Activated T-cell treated with anti-CD3 and anti-CD28 coated beads, Interleukin-2, amount 50 U/mL, for 1 hour (primary cell): ENCODE data around the gene FARP1.

Experiments used
- DNase-seq: peaks from one replicate; pipeline ENCODE4 v3.0.0-alpha.2; 2020

Gene FARP1

DNA sequence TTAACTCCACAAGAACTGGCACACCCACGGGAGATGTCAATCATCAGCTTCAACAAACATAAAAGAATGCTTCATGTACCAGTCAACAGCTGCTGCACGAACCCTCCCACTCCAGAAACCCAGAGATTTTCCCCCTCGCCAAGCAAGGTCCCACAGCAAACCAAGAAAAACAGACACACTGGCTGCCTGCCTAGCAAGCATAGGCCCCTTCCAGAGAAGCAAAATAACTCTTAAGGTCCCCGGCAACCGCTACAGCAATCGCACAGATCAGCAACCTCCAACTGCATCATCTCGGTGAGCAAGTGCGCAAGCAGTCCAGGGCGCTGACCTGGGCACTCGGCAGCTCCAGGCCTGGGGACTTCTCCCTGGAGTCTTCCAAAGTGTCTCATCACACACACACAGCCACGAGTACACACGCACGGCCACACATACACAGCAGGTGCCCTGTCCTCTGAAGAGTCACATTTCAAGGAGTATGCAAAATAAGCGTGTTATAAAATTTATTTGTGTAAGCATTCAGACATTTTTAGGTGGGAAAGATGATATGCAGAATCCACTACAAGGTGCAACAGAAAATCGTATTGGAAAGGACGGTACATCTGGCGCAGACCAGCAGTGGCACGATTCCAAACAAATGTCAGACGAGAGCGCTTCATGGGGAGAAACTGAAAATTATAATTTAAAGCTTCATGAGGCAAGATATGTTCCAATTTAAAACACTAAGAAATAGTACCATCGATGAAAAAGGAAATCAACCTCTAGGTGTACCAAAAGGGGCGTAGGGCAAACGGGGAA, 309.0 kb downstream of the FARP1 start:
- no peak for DNase-seq

DNA sequence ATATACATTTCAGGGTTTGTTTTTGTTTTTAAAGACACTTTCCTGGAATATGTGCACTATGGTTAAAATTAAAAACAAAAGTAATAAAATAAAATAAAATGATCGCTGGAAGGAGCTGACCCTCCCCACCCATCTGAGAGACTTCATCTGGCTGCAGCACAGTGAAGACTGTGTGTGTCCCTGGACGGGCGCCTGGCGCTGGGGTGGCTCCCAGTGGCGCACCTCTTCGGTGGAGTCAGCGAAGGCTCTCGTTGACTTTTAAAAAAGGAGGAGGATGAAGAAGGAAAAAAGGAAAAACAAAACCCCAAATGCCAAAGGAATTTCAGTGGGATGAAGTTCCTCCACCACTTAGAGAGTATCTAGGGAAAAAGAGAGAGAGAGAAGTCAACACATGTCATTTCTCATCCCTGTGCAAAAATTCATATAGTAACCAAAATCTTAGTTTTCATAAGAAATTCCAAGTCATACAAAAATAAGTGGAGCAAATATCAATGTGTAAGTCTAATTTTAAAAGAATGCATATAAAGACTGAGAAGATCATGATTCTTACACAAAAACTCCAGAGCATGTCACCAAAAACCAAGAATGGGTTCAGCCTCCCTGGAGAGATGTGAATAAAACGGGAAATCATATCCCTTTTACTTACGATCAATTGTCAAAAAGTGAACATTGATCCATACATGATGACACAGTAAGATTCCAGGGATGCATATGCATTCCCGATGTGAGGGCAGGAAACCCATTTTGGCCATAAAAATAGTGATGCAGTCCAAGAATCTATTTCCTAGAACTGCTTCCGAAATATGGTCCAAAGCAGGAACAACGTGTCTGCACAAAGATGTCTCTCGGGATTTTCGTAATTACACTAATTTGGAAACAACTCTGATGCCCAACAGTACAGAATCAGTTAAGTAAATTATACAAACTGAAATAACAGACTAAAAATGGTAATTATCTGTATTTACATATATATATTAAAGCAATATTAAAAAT, 310.3 kb downstream of the FARP1 start:
- no peak for DNase-seq

DNA sequence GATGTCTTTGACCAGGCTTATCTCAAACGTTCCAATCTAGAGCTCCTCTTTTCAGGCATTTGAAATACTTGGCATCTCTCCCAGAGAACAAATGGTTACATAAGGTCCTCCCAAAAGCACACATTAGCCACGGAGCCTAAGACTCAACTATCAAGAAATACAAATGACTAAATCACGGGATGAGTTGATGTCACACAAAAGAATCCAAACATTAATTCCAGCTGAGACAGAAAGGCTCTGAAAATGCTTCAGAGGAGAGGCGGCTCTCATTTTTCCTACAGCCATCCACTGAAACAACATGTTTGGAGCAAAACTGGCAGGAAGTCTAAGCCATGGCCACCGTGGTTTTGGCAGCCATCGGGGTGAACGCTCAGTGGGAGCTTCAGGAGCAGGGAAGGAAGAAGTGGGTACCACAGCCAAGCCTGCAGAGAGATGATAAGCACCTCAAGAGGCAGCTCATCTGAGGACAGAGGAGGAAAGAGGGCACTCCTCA, 311.5 kb downstream of the FARP1 start:
- no peak for DNase-seq

DNA sequence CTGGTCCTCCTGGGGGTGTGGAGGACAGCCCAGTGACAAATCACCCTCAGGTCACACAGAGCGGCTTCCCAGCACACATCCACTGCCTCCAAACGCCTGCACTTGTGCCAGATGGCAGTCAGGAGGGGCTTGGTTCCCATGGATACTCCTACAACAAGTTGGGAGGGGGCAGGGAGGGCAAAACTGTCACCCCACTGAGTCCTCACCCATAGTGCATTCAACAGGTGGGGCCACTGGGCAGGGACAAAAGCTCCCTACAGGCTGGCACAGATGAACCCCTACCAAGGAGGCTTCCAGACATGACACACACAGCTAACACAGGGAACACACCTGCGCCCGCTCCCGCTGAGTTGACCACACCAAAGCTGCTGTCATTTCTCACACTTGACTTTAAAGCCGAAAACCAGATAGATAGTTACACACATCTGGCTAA, 313.5 kb downstream of the FARP1 start:
- DNase-seq: no peak

DNA sequence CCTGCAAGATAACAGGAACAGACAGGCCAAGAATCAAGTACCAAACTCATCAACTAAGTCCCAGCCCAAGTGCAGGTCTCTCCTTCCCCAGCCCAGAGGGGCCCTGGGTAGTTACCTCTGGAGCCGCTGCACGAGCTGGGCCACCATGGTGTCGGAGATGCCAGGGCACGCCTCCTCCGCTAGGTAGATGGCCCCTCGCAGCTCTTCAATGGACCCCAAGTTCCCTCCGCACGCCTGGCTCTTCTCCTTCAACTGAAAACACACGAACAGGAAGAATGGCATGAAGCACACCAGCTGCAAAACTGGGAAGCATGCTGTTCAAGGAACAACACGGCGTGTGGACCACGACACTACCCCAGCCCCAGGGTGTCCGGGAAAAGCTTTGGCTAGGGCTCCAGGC, 314.2 kb downstream of the FARP1 start:
- DNase-seq: no peak

DNA sequence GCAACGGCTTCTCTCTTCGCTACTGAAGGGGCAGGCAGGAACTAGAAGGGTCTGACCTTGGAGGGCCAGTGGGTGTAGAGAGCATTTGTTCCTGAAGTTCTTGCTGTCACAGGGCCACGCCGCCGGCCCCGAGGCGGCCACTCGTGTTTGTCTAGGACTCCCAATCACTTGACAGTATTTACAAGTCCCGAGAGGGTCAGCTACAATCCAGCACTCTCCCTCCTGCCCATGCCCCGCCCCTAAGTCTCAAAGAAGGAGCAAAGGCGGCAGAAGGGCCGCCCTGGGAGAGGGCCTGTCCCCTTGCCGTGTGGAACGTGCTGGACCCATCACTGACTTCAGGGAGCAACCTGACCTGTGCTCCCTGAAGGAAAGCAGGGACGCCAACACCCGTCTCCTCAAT, 315.5 kb downstream of the FARP1 start:
- DNase-seq: no peak

DNA sequence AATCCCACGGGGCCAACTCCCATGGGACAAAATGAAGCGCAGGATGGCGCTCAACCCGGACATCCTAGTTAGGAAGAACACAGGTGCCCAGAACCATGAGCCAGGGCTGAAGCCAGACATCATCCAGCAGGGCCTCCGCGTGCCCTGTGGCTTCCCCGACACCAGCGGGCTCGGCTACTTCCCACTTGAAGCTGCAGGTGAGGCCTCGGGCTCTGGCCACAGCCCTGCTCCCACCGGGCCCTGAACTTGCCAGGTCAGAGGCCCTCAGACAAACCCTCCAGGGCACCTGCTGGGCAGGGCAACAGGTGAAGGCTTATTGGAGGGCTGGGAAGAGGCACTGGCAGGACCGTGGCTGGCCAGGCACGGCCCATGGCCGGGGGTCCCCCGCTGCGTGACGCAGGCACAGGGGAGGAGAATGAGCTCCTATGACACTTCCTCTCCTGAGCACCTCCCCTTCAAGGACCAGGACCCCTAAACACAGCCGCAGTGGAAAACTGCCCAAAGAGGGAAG, 316.3 kb downstream of the FARP1 start:
- DNase-seq: no peak

DNA sequence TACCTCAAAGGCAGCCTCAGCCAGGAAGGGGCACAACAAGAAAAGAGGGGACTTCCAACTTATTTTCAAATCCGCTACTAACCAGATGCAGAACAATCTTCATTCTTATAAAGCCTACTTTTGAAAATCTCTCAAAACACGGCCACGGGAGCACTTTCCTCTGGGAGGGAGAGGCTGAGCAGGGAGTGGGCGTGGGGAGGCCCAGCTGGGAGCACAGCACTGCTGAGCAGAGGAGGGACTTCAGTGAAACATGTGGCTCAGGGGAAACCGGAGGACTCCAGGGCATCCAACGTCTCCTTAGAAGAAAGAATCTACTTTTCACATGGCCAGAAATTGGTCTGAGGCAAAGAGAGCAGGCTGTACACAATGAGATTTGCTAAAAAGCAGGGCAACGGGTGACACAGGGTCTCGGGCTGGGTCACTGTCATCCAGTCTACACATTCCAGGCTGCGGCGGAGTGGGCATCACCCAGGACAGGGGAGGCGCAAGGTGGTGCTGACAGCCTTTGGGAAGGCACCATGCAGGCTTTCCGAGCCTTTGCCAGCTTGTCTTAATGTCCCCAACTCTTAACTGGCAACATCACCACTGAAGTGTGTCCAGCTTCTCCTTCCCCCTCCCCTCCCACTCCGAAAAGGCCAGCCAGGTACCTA, 317.0 kb downstream of the FARP1 start:
- DNase-seq: no peak

DNA sequence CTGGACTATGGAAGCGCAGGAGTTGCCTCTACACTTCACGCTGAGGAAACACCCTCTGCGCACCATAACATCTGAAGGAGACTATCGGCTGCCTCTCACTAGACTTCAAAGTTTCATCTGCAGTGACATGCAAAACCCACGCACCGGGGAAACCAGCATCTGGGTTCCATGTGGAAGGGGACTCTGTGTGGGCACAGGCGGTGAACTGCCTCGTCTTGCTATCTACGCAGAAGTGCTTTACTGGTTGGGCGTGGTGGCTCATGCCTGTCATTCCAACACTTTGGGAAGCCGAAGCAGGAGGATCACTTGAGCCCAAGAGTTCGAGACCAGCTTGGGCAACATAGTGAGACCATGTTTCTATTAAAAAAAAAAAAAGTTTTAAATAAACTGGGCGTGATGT, 317.6 kb downstream of the FARP1 start:
- no peak for DNase-seq

DNA sequence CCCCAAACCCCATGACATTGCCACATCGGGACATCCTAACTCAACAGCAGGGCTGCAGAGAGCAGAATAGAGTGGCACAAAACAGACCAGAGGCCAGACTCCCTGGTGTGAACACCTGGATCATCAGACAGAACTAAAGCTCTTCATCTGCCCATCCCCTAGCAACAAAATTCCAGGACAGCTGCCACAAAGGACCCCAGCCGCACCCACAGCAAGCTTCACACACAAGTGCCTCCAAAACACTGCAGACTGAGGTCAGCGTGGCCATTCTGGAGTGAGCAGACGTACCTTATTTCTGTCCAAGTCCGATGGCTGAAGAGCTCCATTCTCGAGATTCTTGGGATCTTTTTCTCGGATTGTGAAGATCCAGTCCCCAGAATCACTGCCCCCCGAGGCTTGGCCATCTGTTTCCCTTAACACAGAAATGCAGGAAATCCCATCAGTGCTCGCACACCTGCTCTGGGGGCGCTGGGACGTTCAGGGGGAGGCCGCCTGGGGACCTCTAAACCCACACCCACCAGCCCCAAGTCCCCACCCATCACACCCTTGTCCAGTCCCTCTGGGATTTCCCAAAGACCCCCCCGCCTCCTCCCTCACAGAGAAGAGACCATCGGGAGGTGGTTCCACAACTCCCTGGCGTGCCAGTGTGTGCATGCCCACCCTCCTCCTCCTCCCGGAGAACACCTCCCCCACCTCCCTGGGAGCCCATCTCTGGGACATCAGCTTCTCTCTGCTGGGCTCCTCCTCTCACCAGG, 318.8 kb downstream of the FARP1 start:
- DNase-seq: no peak

DNA sequence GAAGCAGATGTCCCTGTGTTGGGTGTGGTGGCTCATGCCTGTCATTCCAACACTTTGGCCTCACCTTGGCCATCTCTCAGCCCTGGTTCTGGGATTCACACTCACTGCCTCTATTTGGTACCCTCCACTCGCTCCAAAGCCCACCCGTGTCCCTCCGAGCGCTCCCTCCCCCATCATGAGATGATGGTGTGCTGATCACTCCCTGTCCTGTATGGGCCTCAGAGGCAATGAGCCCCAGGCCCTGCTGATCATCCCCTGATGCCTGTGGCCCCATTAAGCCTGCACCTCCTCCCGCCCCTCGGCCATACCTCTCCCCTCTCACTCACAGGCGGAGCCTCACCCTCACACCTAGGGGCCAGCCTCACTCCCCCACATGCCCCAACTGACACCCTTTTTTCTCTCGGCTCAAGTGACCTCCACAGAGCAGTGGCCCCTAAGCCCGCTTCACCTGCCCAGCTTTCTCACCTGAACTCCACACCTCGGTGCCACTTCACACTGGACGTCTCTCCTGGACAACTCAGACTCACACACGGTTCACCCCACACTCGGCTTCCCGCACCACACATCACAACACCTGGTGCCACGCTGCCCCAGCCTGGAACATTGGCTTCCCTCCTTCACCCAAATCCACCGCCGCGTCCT, 319.5 kb downstream of the FARP1 start:
- DNase-seq: no peak

DNA sequence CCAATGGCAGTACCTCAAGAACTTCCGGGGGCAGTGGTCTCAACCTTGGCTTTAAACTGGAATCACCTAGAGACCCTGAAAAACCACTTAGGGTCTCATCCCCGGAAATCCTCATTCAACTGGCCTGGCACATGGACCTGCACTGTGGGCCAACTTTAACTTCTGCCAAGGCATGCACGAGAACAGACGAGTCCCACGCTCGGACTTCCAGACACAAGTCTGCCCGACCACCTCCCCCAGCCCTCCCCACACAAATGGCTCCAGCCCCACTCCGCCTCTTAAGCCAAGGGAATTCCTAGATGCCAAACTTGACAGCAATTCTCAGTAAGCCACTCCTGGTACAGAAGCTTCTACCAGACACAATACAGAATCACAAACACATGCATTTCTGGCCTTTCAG, 320.1 kb downstream of the FARP1 start:
- DNase-seq: no peak

DNA sequence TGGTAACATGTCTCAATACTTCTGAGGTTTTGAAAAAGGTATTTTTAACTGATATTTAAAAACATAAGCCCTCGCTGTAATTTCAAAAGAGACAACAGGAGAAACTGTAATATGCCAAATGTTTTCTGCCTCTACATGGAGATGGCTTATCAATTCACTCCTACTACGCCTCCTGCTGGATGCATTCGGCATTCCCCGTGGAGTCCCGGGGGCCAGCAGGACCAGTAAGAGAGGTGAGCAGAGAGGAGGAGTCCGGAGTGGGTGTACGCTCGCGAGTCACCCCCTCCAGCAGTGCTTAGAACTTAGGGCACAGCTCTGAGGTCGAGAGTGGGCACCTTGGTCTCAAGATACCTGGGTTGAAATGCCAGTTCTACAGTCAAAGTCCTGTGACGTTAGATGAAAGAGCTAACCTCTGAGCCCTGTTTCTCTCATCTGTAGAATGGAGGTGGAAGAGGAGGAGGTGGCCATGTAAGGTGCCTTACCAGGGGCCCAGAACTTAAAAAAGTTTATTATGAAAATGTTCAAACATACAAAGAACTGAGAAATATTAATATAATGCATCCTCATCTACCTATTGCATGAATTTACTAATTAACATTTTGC, 323.8 kb downstream of the FARP1 start:
- peak; percentile 52 for DNase-seq

DNA sequence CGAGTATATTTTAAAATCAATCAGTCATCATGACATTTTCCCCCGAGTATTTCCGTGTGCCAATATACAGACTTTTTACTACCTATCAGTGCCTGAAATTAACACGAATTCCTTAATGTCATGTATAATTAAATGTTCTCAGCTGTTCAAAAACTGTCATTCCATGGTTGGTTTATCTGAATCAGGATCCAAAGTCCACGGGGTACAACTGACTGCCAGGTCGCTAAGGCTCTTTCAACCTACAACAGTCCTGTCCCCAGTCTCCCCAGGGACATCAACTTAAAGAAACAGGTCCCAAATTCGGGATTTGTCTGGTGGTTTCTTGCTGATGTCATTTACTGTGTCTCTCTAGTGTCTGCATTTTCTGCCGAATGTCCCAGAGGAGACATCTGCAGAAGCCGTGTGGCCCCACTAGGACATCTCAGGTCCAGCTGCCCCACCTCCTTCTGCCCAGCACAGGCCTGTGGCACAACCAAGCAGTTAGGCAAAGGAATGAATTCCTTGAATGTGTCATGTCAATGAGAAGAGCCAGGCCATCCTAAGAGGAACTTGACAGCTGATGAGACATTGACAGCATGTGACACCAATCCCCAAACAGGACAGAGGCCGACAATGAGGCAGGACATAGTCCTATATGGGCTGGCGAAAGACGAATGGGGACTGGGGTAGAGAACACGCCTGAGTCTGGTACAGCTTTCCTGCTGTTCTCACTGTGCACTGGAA, 324.5 kb downstream of the FARP1 start:
- DNase-seq: peak; percentile 6

DNA sequence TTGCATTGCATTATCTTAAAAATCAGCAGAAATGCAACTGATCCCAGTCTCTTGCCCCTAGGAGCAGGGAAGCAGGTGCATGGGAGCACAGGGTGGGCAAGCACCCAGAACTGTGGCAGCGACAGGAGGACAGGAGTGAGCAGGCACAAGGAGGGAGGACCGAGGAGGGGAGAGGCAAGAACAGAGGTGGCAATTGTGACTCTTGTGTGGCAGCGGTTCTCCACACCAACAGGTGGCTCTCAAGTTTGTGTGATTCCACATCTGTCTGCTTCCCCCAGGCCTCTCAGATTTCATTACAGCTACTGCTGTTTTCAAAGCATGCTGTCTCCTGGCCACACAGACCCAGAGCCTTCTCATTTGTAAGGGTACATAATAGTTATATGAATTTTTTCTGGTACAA, 325.5 kb downstream of the FARP1 start:
- peak; percentile 5 for DNase-seq

DNA sequence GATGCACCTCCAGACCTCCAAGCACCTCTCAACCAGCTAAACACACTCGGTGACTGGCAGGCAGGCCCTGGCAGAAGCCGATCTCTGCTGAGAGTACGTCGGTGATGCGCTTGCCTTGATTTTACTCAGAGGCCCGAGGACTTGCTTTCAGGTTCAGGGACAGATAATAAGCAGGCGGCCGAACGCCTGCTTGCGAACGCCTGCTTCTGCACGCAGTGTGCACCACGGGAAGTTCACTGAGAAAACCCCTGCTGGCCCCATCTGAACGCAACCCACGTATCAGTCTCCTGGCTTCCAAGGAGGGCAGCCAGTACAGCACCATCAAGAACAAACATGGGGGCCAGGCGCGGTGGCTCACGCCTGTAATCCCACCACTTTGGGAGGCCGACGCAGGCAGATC, 326.0 kb downstream of the FARP1 start:
- no peak for DNase-seq

DNA sequence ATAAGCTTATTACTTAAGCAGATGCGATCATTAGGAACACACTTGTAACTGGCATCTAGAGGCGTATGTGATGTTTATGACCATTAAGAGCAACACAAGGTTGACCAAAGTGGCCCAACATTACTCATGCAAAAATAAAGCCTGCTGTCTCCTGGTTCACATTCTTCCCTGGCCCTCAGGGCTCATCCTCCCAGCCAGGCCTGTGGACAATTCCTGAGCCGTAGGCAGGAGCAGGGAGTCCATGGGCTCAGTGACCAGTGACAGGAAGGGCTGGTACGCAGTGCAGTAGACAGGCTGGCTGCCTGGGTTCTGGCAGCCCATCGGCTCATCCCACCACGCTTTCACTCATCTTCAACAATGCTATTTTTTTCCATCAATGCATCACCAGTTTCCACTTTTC, 328.0 kb downstream of the FARP1 start:
- no peak for DNase-seq

DNA sequence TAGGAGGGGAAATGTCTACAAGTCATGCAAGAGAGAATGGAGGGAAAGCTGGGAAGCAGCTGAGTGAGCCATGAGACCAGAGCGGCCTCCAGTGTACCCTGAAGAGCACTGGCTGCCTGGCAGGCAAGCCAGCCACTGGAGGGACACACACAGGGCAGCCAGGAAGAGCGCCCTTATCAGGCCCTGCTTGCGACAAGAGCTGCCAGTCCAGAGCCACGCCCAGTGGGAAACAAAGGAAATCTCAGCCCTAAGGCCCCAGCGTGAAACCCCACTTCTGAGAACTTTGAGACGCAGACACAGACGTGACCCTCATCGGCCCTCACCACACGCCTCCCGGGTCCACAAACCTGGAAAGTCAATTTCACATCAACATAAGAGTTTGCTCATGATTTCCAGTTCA, 329.0 kb downstream of the FARP1 start:
- no peak for DNase-seq

DNA sequence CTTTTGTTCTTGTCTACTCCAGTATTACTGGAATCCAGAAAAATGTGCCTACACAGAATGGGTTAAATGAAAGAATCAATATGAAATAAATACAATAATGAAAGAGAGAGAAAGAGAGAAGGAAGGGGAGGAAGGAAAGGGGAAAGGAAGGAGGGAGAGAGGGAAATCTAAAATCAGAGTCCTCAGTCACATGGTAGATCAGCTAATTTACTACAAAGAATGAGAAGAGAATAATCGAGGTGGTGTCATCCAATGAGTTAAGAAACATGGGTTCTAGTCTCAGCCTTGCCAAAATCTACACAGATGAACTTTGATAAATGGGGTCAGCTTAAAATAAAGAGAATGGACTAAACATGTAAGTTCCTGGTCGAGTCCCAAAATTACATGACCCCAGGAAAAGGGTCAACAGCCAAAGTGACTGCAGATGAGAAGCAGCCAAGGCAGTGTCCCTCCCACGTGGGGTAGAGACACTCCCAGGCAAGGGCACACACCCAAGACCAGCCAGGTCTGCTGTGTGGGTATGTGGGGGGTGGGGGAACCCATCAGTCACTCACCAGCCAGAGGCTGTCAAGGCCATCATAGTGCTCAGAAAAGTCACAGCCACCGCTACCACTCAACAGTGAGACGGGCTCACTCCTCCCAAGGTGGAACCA, 330.4 kb downstream of the FARP1 start:
- peak; percentile 16 for DNase-seq

DNA sequence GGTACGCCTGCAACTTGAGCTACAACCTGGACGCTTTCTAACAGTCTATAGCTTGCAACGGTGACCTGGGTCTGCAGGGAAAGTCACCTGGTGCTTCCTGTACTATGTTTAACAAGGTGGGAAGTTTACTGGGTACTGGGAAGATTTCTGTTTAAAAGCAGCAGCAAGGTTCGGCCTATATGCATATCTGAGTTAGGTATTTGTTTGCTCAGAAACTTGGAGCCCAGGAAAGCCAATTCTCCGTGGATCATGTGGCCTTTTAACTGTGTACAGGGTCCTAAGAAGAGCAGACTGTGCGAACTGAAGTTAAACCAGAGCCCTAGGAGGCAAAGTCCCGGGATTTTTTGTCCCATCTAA, 330.9 kb downstream of the FARP1 start:
- no peak for DNase-seq
